OCI-LY7 (cell line): ENCODE results near the gene VPS37B. TPM values are rescaled to one million over a fixed set of nuclear protein-coding genes. Genes with fewer than 3 reads are reported as not detected.

ENCODE experiments used
- BruUV-seq: library from RNA; stranded (reverse); fragments of 400-500 nt; replicated peaks from 2 replicates; lab custom pipeline; 2021; lab: Mats Ljungman, UMichigan
- CTCF ChIA-PET: fragments of 300-600 bp; sonication (Branson Sonifier 250); formaldehyde crosslinking; loops from one replicate; lab custom pipeline; 2022; ENCODE audit warnings: antibody characterized with exemption; ENCODE audit not compliant: unreplicated experiment; lab: Charles Lee
- POLR2A ChIA-PET: fragments of 300-600 bp; sonication (Branson Sonifier 250); formaldehyde crosslinking; loops from one replicate; lab custom pipeline; 2022; ENCODE audit warnings: antibody characterized with exemption; lab: Charles Lee
- DNase-seq: peaks from one replicate; pipeline ENCODE4 v3.0.0-alpha.2; 2015; ENCODE audit warnings: low spot score
- H2AFZ ChIP-seq: fragments of 200-600 bp; sonication (generic), shearing (Covaris generic); 2 replicates; pipeline ENCODE4 v1.6.1; 2014; ENCODE audit warnings: mild to moderate bottlenecking, antibody characterized with exemption, low read length, moderate library complexity
- H3K27ac ChIP-seq: fragments of 200-600 bp; sonication (generic); 2 replicates; pipeline ENCODE4 v1.5.1; 2014; ENCODE audit warnings: mixed run types, low read depth, mild to moderate bottlenecking, moderate library complexity, low read length, inconsistent platforms; ENCODE audit not compliant: poor library complexity, severe bottlenecking
- H3K36me3 ChIP-seq: fragments of 200-600 bp; sonication (generic); 2 replicates; pipeline ENCODE4 v1.6.1; 2014; ENCODE audit warnings: mild to moderate bottlenecking, antibody characterized with exemption, low read length, moderate library complexity, mixed read lengths; ENCODE audit not compliant: insufficient read depth
- H3K4me1 ChIP-seq: fragments of 200-600 bp; sonication (generic); 2 replicates; pipeline ENCODE4 v1.5.1; 2014; ENCODE audit warnings: mild to moderate bottlenecking, low read length; ENCODE audit not compliant: insufficient read depth, poor library complexity, severe bottlenecking
- H3K4me2 ChIP-seq: fragments of 200-600 bp; sonication (generic); 2 replicates; pipeline ENCODE4 v1.6.1; 2014; ENCODE audit warnings: mild to moderate bottlenecking, low read length
- H3K4me3 ChIP-seq: fragments of 200-600 bp; sonication (generic); 2 replicates; pipeline ENCODE4 v1.5.1; 2014; ENCODE audit warnings: mild to moderate bottlenecking, low read depth, low read length; ENCODE audit not compliant: poor library complexity, severe bottlenecking
- H3K79me2 ChIP-seq: fragments of 200-600 bp; sonication (generic); 2 replicates; pipeline ENCODE4 v1.6.1; 2016; ENCODE audit warnings: low read depth, mild to moderate bottlenecking, low read length, moderate library complexity, mixed read lengths; ENCODE audit not compliant: insufficient read depth
- H3K9me2 ChIP-seq: fragments of 200-600 bp; sonication (generic); 2 replicates; pipeline ENCODE4 v1.6.1; 2016; ENCODE audit warnings: mild to moderate bottlenecking, low read length, mixed read lengths; ENCODE audit not compliant: insufficient read depth
- H3K9me3 ChIP-seq: fragments of 200-600 bp; sonication (generic); 2 replicates; pipeline ENCODE4 v1.6.1; 2014; ENCODE audit warnings: mild to moderate bottlenecking, mixed run types, low read length, mixed read lengths
- H4K20me1 ChIP-seq: fragments of 200-600 bp; sonication (generic); 2 replicates; pipeline ENCODE4 v1.6.1; 2014; ENCODE audit warnings: mild to moderate bottlenecking, antibody characterized with exemption, low read length, moderate library complexity, mixed read lengths; ENCODE audit not compliant: insufficient read depth
- EZH2phosphoT487 ChIP-seq: fragments of 200-600 bp; sonication (generic); IDR thresholded peaks from 2 replicates; pipeline ENCODE4 v1.6.1; 2018; ENCODE audit warnings: low read depth, borderline replicate concordance, mild to moderate bottlenecking, mixed run types, antibody characterized with exemption, low read length, moderate library complexity, mixed read lengths
- intact Hi-C: fragments of 100-400 bp; cut with micrococcal nuclease; formaldehyde crosslinking; loops from one replicate; pipeline ENCODE4 v1.10.0; 2022; ENCODE audit not compliant: unreplicated experiment
- total RNA-seq, 2 experiments: library from RNA; depleted of rRNA in 1 of 2; stranded (reverse); fragments of >200 nt in 1 of 2; shearing (Covaris generic) in 1 of 2; gene quantifications; 2 replicates each; pipeline ENCODE4 v1.2.3, GENCODE V29; 2014 to 2022
- TF ChIP-seq, protein P1 (sequence below): fragments of 200-600 bp; sonication (generic); conservative IDR thresholded peaks from 2 replicates; pipeline ENCODE4 v1.5.1; 2014; ENCODE audit warnings: mild to moderate bottlenecking, antibody characterized with exemption, low read length, moderate library complexity, mixed read lengths

Gene VPS37B
- total RNA-seq, 2 experiments from 2014 or later, result 1.7 to 2.5 TPM

DNA sequence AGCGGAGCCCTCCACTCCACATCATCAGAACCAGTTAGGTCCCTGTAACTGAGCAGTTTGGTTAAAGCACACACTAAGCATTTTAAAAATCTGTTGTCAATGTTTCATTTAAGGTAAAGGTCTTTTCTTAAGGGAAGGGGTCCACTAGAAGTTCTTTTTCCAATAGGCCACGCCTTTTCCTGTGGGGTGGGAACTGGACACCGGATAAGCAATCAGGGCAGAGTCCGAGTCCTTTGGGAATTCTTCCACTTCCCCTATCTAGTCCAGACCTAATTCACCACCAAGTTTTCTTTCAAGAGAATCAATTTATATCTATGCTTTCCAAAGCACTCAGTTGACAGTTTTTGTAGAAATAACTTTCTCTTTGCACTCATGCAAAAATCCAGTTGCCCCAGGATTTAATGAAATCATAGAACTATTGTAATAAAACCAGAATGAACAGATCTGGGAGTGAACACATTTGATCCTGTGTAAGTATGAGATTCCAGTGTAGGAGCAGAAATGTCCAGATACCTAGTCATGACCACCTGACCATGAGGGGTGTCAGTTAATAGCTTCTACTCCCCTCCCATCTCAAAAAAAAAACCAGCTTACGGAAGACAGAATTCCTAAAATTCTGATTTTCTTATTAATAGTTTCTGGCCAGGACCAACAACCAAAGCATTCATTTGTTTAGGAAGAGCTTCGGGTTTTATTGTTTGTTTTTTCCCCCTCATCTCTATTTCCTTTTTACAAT, 11.7 kb downstream of the VPS37B start:
- BruUV-seq, result no TSS peak
- Histone ChIP-seq H3K79me2 (no peaks in the 10 kb centered on the region), H3K4me3 (no peak overlapping the region), H4K20me1 (no peaks in the 10 kb centered on the region), H2AFZ (no peak overlapping the region), H3K36me3 (no peaks in the 10 kb centered on the region), H3K27ac (no peak overlapping the region), H3K9me3 (no peaks in the 10 kb centered on the region), H3K9me2 (no peaks in the 10 kb centered on the region), H3K4me2 (no peak overlapping the region), H3K4me1 (peaks cover 62% of the 10 kb centered on the region)
- intact Hi-C loops, result loop anchor here (10.0 kb wide), 1 partner anchor 351 kb away; the partner anchor contains the start of genes MPHOSPH9 and MTRFR
- ChIA-PET CTCF (no interaction called here), POLR2A (interaction anchor here (0.5 kb wide), 1 partner anchor 349 kb away, joined by 3 read pairs; the partner anchor contains the start of genes MPHOSPH9 and MTRFR)
- no peak for DNase-seq
- TF ChIP-seq, protein P1, sequence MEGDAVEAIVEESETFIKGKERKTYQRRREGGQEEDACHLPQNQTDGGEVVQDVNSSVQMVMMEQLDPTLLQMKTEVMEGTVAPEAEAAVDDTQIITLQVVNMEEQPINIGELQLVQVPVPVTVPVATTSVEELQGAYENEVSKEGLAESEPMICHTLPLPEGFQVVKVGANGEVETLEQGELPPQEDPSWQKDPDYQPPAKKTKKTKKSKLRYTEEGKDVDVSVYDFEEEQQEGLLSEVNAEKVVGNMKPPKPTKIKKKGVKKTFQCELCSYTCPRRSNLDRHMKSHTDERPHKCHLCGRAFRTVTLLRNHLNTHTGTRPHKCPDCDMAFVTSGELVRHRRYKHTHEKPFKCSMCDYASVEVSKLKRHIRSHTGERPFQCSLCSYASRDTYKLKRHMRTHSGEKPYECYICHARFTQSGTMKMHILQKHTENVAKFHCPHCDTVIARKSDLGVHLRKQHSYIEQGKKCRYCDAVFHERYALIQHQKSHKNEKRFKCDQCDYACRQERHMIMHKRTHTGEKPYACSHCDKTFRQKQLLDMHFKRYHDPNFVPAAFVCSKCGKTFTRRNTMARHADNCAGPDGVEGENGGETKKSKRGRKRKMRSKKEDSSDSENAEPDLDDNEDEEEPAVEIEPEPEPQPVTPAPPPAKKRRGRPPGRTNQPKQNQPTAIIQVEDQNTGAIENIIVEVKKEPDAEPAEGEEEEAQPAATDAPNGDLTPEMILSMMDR, result no peak
- no peak for TF ChIP-seq EZH2phosphoT487

DNA sequence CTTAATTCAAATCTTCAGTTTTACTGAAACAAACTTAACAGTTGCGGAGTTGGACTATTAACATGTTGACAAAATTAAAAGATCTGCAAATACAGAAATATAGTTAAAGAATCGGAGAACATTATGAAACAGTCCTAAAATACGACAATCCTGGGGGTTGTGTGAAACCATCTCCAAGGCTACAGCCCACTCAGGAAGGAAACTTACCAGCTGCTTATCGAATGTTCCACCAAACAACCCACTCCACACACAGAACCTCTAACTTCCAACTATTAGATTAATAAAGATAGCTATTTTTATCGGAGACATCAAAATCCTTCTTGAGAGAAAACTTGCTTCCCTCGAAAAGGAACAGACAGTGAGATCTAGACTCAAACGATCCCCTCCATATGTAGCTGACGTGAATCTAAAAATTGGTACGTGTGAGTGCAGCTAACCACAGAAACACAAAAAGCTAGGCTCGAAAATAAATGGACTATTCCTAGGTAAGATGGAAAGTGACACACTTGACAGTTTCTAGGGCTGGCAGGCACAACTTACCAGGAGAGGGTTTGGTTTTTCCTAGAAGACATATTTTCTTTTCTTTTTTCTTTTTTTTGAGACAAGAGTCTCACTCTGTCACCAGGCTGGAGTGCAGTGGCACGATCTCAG, 12.9 kb downstream of the VPS37B start:
- Histone ChIP-seq H4K20me1 (no peaks in the 10 kb centered on the region), H3K9me3 (no peaks in the 10 kb centered on the region), H2AFZ (no peak overlapping the region), H3K36me3 (no peaks in the 10 kb centered on the region), H3K4me2 (no peak overlapping the region), H3K4me3 (no peak overlapping the region), H3K9me2 (no peaks in the 10 kb centered on the region), H3K4me1 (peaks cover 53% of the 10 kb centered on the region), H3K27ac (no peak overlapping the region), H3K79me2 (no peaks in the 10 kb centered on the region)
- intact Hi-C loops, result loop anchor here (10.0 kb wide), 1 partner anchor 352 kb away; the partner anchor contains the start of genes MPHOSPH9 and MTRFR
- BruUV-seq, result no TSS peak
- ChIA-PET POLR2A (interaction anchor here (0.5 to 0.7 kb wide), 2 partner anchors 9 to 690 kb away, joined by 3 read pairs; no protein-coding TSS in a partner anchor), CTCF (no interaction called here)
- TF ChIP-seq, protein P1, result no peak
- TF ChIP-seq EZH2phosphoT487, result no peak
- no peak for DNase-seq
